NCI-H2227 (cell line): ENCODE measurements around the gene FARP1.

Experiments used
- DNase-seq: peaks from one replicate; lab custom pipeline; 2025; ENCODE audit not compliant: unreplicated experiment; lab: John Stamatoyannopoulos, UW

The FARP1 gene

DNA sequence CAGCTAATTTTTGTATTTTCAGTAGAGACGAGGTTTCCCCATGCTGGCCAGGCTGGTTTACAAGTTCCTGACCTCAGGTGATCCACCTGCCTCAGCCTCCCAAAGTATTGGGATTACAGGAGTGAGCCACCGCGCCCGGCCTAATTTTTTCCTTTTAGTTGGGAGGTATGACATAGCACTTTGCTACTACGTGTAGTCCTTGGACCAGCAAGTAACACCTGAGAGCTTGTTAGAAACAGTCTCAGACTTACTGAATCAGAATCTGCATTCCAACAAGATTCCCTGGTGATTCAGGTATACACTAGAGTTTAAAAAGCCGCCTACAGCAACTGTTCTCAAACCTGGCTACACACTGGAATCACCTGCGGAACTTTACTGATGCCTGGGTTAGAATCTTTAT lies 1.8 kb upstream of the FARP1 start:
- DNase-seq = no peak

DNA sequence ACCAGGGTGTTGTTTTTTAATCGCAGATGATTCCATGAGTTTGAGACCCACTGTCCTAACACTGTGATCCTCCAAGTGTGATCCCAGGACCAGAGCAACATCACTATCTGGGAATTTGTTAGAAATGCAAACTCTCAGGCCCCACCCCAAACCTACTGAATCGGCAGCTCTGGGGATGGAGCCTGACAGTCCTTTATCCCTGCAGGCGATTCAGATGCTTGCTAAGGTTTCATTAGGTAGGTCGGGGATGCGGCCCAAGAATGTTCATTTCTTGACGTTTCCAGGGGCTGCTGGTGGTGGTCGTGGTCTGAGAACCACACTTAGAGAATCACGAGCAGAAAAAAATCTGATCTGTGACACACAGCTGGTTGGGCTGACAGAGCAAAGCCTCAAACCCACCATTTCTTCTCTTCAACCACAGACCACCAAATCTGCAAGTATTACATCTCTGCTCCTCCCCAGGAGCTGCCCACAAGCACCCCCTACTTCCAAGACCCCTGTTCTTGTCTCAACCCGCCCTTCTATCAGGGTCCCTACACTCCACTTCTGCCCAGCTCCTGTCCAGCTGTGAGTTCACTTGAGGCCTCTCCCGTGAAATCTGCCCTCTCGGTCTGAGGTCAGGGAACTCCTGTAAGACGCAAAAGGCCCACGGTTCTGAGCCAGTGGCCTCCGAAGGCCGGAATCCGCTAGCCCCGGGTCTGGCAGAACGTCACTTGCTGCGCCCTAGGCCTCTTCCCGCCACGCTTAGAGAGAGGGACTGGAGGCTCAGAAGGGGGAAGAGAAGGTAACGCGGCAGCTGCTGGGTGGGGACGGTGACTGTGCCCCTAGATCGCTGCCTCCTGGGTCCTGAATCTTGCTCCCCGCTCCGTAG lies 1.1 kb upstream of the FARP1 start:
- DNase-seq = peak; percentile 50

DNA sequence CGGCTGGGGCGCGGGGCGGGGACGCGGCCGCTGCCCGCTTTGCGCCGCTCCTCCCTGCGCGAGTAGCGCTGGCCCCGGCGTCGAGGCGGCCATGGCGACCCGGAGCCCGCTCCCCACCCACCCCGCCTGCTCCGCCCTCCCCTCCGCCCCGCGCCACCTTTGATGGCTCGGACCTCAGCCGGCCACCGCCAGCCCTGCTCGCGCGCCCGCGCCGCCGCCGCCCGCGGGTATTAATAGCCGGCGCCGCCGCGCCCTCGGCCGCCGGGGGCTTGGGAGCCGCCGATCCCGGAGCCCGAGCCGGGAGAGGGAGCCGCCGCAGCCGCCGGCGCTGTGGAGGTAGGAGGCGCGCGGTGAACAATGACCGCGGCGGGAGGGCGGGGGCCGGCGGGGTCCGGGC lies 261 bp downstream of the FARP1 start:
- DNase-seq = peak; percentile 68

DNA sequence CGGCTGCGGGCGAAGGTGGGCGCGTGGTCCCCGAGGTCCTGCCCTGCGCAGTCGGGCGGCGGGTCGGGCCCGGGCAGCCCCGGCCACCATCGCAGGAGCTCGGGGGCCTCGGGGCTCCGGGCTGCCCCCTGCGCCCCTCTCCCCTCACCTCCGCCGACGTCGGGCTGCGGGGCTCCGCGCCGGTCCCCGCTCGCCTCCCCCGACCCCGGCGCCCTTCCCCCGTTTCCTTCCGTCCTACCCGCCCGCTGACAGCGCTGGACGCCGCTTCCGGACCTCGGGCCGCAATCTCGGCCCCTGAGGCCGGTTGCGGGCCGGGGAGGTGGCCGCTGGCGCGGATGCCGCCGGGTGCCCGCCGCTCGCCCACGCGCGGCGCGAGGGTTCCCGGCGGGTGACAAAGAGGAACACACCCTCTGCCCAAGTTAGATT lies 720 bp downstream of the FARP1 start:
- no peak for DNase-seq

DNA sequence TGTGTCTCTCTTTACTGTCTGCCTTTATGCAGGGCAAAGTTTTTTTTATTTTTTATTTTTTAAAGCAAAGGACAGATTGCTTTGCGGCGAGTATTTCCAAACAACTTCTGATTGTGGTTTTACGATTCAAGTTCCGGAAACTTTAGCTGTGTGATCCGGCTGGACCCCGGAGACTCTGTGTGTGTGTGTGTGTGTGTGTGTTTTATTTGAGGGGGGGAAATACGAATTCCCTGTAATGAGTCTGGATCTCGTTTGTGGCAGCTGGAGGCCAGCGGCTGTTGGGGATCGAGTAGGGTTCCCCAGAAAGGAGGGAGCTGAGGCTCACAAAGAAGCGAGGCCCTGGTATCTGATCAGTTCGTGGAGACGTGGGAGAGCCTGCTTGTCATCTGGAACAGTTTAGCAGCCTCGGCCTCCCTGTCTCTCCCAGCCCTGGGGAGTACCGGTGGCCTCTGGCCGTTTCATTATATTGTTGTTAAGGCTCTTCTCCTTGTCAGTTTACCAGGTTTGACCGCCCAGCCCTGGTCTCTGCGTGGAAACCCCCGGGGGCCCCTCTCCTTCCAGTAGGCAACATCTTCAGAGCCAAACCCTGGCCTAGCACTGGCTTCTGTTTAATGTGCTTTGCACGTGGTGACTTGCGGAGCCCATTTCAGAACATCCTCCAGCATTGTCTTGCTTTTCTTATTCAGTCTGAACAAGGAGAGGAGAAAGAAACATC lies 1.3 kb downstream of the FARP1 start:
- DNase-seq = no peak

DNA sequence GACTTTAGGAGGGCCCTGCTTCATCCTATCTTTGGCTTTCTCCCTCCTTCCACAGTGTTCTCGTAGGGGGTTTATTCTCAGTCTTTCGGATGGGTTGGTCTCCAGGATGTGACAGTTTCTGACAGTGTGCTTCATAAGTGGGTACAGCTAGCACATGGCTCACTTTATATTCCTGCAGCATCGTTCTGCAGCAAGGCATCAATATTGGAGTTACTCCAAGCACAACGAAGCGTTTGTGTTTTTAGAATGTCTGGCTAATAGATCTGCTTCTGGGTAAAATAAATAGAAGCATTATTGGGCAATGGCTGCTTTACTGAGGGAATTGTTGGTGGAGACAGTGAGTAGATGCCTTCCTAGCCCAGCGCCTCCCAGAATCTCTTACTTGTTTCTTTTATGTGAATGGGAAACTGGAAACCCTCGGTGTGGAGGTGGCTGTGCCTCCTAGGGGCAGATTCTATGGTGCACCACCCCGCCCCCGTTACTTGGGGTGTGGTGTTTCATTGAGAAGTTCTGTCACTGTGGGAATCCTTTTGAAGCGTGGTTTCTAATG lies 2.0 kb downstream of the FARP1 start:
- peak; percentile 14 for DNase-seq

DNA sequence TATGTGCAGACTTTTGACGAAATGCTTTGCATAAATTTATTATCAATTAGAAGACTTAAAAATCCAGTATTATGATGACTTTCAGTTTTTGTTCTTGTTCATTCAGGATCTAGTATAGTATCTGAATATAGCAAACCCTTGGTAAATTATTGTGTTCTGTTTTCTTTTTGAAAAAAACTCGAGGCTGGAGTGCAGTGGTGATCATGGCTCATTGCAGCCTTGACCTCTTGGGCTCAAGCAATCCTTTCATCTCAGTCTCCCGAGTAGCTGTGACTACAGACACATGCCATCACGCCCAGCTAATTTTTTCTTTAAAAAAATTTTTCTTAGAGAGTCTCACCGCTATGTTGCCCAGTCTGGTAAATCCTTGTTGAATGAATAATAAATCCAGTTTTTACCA lies 4.6 kb downstream of the FARP1 start:
- no peak for DNase-seq

DNA sequence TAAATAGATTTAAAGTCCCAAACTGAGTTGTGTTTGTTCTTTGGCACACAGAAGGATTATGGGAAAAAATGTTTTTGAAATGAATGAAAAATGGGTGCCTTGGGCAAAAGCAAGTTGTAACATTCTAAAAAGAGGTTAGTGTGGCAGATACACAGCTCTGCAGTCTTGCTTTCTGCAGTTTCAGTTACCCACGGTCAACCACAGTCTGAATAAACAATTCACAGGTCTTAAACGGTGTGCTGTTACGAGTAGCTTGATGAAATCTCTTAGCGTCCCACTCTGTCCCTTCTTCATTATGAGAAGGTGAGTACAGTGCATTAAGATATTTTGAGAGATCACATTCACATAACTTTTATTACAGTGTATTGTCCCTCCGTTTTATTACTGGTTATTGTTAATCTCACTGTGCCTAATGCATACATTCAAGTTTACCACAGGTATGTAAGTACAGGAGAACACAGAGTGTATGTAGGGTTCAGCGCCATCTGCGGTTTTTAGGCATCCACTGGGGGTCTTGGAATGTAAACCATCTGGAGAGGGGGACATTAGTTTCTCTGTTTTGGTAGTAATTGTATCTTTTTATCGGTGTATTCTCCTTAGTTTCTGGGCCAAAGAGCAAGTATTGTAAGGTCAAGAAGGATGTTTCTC lies 8.1 kb downstream of the FARP1 start:
- DNase-seq = no peak

DNA sequence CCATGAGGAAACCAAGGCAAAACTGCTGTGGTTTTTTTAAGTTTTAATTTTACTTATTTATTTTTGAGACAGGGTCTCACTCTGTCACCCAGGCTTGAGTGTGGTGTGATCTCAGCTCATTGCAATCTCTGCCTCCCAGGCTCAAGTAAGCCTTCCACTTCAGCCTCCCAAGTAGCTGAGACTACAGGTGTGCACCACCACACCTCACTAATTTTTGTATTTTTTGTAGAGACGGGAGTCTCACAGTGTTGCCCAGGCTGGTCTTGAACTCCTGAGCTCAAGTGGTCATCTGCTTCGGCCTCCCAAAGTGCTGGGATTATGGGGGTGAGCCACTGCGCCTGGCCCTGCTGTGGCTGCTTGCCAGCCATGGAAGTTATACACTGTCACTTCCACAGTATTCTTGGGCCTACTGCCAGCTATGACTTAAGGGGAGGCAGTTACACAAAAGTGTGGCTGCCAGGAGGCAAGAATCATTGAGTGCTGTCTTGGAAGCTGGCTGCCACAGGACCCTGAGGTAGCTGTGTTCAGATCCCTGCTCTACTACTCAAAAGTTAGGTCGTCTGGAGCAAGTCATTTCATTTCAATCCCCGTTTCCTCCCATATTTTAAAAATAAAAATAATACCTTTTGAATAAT lies 12.7 kb downstream of the FARP1 start:
- DNase-seq = no peak

DNA sequence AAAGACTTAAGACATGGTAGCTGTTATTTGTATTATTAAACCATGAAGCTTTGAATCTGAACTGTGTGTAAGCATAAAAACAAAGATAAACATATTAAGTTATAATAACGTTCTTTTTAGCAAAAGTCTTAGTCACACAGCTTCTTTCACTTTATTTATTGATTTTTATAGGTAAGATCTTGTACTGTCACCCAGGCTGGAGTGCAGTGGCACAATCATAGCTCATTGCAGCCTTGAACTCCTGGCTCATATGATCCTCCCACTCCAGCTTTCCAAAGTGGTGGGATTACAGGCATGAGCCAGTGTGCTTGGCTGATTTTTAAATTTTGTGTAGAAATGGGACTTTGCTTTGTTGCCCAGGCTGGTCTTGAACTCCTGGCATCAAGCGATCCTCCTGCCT lies 13.4 kb downstream of the FARP1 start:
- no peak for DNase-seq

DNA sequence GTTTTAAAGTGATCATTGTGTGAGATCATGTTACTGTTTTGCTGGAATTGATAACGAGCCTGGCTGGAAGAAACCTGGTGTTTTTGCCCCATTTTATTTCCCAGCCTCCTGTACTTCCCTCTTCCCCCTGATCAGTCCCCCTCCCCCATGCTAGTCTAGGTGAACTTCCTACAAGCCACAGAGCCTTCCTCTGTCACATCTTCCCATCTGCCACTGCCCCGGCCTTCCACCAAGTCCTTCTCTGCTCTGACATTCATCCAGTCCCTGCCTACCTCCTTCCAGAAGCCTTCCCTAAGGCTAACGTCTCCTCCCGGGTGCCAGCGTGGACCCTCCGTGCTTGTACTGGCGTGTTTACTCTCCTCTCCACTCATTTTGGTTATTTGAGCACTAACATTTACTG lies 14.3 kb downstream of the FARP1 start:
- DNase-seq = no peak

DNA sequence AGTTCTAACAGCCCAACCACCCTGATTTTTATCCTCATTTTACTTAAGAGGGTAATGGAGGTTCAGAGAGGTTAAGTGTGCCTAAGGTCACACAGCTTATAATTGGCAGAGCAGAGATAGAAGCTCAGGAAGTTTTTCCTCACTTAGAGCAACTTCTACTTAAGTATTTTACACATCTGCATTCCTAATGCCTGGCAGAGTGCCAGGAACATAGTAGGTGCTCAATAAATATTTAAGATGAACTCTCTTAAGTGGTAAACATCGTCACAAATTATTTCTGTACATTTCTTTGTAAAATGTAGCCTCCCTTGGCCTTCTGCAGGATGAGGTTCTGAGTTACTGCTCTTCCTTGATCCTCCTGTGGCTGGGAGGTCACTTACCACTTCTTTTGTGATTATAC lies 14.7 kb downstream of the FARP1 start:
- no peak for DNase-seq

DNA sequence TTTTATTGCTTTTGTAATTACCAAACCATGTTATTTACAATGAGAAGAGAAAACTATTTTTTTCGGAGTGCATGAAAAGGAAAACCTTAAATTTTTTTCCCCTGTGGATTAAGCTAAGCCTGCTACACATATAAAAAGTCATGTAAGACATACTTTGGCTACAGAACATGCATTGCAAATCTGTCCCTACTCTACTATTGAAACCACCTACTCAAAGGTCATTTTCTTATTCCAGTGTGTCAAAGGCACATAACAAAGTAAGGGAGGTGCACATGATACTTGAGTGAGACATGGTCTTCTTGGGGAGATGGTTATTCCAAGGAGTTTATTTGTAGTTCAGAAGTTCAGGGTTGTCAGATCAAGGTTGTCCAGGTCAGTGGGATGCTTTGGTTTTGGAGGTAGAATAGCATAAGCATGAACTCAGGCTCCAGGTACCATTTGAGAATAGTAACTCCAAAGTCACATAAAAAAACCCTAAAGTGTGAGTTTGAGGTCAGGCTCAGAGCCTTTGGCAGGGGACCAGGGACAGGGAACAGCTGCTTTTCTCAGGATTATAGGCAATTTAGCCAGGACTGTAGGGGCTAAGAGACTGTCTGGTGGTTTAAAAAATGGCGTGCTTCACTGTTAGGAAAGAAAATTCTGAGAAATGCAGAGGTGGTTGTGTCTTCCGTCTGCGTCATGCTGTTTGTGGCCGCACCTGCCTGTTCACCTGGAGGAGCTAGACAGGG lies 15.4 kb downstream of the FARP1 start:
- no peak for DNase-seq

DNA sequence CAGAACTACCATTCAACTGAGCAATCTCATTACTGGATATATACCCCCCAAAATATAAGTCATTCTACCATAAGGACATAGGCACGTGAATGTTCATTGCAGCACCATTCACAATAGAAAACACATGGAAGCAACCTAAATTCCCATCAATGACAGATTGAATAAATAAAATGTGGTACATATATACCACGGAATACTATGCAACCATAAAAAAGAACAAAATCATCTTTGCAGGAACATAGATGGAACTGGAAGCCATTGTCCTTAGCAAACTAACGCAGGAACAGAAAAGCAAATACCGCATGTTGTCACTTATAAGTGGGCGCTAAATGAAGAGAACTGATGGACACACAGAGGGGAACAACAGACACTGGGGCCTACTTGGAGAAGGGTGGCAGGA lies 20.0 kb downstream of the FARP1 start:
- DNase-seq = no peak

DNA sequence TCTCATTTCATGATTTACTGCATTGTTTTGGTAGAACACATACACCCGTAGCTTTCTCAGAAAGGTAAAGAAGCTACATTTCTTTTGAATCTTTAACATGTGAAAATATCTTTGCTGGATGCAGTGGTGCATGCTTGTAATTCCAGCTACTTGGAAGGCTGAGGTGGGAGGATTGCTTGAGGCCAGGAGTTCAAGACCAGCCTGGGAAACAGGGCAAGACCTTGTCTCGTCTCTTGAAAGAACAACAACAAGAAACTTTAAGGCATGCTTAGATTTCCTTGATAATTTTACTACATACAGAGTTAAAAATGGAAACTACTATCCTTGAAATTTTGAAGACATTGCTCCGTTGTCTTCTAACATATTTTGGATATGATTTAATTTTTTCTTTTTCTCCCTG lies 26.4 kb downstream of the FARP1 start:
- no peak for DNase-seq

DNA sequence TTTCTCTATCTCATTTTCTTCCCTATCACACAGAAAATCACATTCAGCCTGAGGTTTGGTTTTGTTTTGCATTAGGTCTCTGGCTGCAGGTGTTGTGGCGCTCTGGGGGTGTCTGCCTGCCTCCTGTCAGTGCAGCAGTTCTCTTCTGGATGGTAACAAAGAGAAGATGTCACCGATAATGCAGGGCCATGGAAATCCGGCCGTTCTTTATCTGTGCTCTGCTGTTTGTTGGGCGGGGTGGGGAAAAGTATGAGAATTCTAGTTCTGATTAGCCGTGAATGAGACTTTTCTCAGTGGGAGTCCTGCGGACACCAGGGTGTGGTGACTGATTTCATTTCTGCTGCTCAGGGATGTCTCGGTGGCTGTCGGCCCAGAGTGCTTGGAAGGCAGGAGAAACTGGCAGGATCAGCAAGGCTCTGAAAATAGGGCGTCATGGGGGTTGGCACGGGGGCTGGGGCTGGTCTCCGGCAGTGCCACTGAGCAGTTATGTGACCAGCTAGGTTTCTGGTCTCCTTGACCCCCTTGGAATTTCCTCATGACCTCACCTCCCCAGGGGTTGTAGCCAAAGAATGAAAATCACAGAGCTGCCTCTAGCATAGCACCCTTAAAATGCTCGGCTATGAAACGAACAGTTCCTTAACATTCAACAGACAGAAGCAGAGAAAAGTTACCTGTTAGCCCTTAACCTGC lies 29.2 kb downstream of the FARP1 start:
- no peak for DNase-seq

DNA sequence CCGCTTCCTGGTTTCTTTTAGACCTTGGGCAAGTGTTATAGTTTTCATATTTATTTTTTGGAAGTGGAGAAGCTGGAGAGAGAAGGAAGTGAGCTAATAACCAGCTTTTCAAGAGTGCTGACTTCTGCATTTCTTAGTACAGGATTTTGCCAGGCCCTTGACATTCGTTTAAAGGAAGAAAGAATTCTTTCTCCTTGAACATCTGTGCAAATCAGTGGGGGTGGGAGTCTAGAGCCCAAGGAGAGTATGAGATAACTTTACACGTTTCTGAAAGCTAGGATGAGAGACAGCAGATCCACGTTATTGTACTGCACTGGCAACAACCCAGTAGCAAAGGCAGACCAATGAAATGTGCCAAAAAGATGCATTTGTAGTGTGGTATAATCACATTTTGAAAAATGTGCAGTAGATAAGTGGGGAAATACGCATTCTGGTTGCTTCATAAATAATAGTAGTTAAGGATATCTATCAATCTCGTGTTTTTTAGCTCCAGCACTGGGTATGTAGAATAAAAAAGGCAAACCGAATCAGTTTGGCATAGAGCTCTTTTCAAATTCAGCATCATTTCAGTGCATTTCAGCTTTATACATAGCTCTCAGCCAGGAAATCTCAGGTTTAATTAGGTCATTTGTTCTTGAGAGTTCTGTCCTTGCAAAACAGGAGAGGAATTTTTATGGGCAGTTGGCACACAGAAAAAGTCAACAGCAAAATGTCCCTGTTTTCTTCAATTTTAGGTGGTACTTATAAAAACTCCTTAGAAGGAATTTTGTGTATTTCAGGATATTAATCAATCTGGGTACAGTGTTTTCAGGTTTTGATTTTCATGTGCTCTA lies 29.9 kb downstream of the FARP1 start:
- no peak for DNase-seq

DNA sequence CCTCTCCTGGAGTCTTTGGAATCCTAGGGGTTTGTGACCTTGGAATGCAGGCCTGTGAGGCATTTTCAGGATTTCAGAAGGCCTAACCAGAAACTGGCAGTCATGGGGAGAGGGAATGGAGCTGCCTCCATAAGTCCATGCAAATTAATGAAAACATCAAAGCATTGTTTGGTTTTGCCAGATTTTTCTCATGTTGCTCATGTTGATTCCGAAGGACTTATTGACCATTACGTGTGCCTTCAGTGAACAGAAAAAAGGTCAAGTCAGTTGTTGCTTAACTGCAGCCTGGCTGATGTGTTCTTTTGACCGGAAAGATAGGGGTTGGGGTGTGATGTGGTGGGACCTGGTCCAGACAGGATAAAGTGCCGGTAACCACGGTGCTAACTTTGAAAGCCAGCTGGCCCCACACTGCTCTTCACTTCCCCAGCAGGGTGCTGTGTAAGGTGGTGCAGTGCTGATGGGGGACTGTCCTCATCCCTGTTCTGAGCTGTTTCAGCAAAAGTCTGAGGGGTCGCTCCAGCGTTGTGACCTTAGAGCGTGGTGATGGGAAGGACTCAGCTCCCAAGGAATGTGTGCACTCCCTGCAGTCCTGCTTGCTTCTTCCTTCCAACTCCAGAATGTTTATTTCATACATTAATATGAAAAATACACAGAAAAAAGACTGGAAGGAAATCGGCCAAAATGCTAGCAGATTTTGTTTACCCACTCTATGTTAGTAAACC lies 30.7 kb downstream of the FARP1 start:
- DNase-seq = no peak
